ENCODE measurements around the gene KIF6.
"Not testable (repeated sequence)": the region's sequence is repeated elsewhere in the genome, so short reads cannot be mapped to it uniquely, and the experiment has no call there.

Gene KIF6

GRCh38 chr6:39714802-39715201, 10.4 kb downstream of the KIF6 start:
- DNase-seq (ENCODE audit: low read depth): no peak

GRCh38 chr6:39707962-39708683, 17.1 kb downstream of the KIF6 start:
- DNase-seq (ENCODE audit: low read depth): no peak

- no peak for DNase-seq (ENCODE audit: low read depth)
Measured at GRCh38 chr6:39706819-39707335, 18.3 kb downstream of the KIF6 start.

- DNase-seq (ENCODE audit: low read depth): no peak
Measured at GRCh38 chr6:39702265-39702664, 22.9 kb downstream of the KIF6 start.

- no peak for DNase-seq (ENCODE audit: low read depth)
Measured at GRCh38 chr6:39700362-39700761, 24.8 kb downstream of the KIF6 start.

GRCh38 chr6:39698789-39699188, 26.4 kb downstream of the KIF6 start:
- no peak for DNase-seq (ENCODE audit: low read depth)

- no peak for DNase-seq (ENCODE audit: low read depth)
Measured at GRCh38 chr6:39696986-39697788, 28.0 kb downstream of the KIF6 start.

- no peak for DNase-seq (ENCODE audit: low read depth)
Measured at GRCh38 chr6:39695447-39695846, 29.8 kb downstream of the KIF6 start.

- no peak for DNase-seq (ENCODE audit: low read depth)
Measured at GRCh38 chr6:39693206-39693605, 32.0 kb downstream of the KIF6 start.

GRCh38 chr6:39688494-39688893, 36.7 kb downstream of the KIF6 start:
- no peak for DNase-seq (ENCODE audit: low read depth)

- no peak for DNase-seq (ENCODE audit: low read depth)
Measured at GRCh38 chr6:39686976-39687375, 38.2 kb downstream of the KIF6 start.

- no peak for DNase-seq (ENCODE audit: low read depth)
Measured at GRCh38 chr6:39685938-39686337, 39.3 kb downstream of the KIF6 start.

- DNase-seq (ENCODE audit: low read depth): no peak
Measured at GRCh38 chr6:39685489-39685826, 39.8 kb downstream of the KIF6 start.

- no peak for DNase-seq (ENCODE audit: low read depth)
Measured at GRCh38 chr6:39684790-39685488, 40.3 kb downstream of the KIF6 start.

GRCh38 chr6:39681674-39682121, 43.5 kb downstream of the KIF6 start:
- DNase-seq (ENCODE audit: low read depth): no peak

GRCh38 chr6:39678914-39679313, 46.3 kb downstream of the KIF6 start:
- no peak for DNase-seq (ENCODE audit: low read depth)

GRCh38 chr6:39677318-39677717, 47.9 kb downstream of the KIF6 start:
- DNase-seq (ENCODE audit: low read depth): not testable (repeated sequence)

- DNase-seq (ENCODE audit: low read depth): no peak
Measured at GRCh38 chr6:39670519-39670918, 54.7 kb downstream of the KIF6 start.

GRCh38 chr6:39669973-39670342, 55.2 kb downstream of the KIF6 start:
- no peak for DNase-seq (ENCODE audit: low read depth)

GRCh38 chr6:39669207-39669972, 55.8 kb downstream of the KIF6 start:
- DNase-seq (ENCODE audit: low read depth): no peak

GRCh38 chr6:39666706-39667489, 58.3 kb downstream of the KIF6 start:
- DNase-seq (ENCODE audit: low read depth): no peak
